C4-2B (cell line): Measurements from ENCODE around the gene ZDHHC17.

Experiments used
- H3K27ac ChIP-seq: fragments of 450-650 bp; 2 replicates; pipeline ENCODE4 v1.5.1; 2017
- ZFX ChIP-seq: fragments of 450-650 bp; IDR thresholded peaks from 2 replicates; pipeline ENCODE4 v1.6.1; 2017
- TF ChIP-seq, protein P1 (sequence below): fragments of 450-650 bp; conservative IDR thresholded peaks from 2 replicates; pipeline ENCODE4 v1.5.1; 2017; ENCODE audit warnings: mild to moderate bottlenecking

ZDHHC17 gene

DNA sequence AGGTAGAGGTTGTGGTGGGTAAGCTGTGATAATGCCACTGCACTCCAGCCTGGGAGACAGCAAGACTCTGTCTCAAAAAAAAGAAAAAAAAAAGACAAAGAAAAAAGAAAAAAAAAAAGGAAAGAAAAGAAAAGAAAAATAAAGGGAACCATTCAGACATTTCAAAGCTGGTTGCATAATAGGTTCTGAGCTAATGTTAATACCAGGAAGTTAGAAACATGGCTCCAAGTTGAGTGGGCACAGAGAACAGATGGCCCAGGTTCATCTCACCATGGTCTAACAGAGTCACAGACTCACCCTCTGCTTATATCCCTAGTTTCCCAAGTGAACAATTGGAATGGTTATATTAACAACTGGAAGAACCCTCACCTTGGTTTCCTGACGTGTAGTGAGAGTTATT is 17.4 kb upstream of the ZDHHC17 start:
- no peak overlapping the region for H3K27ac ChIP-seq

DNA sequence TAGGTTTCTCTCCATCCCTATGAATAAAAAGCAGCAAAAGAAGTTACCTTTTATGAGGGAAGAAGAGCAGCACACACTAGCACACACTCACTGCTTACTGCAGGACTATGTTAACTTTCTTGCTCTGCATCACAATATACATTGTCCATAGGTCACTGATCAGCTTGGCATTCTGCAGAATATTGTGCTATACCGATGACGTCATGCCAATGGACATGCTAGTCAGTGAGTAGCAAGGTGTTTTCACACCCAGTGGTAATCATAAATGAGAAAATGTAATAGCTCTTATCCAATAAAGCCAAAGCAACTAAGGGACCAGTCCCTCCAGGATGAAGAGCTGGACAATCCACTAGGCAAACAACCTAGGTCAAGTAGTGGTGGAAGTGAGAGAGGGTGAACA is 16.7 kb upstream of the ZDHHC17 start:
- TF ChIP-seq ZFX = no peak
- no peak overlapping the region for H3K27ac ChIP-seq

More for the DNA sequence above, 17.4 kb upstream of the ZDHHC17 start:
- TF ChIP-seq ZFX = no peak
- TF ChIP-seq, protein P1, sequence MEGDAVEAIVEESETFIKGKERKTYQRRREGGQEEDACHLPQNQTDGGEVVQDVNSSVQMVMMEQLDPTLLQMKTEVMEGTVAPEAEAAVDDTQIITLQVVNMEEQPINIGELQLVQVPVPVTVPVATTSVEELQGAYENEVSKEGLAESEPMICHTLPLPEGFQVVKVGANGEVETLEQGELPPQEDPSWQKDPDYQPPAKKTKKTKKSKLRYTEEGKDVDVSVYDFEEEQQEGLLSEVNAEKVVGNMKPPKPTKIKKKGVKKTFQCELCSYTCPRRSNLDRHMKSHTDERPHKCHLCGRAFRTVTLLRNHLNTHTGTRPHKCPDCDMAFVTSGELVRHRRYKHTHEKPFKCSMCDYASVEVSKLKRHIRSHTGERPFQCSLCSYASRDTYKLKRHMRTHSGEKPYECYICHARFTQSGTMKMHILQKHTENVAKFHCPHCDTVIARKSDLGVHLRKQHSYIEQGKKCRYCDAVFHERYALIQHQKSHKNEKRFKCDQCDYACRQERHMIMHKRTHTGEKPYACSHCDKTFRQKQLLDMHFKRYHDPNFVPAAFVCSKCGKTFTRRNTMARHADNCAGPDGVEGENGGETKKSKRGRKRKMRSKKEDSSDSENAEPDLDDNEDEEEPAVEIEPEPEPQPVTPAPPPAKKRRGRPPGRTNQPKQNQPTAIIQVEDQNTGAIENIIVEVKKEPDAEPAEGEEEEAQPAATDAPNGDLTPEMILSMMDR = no peak

DNA sequence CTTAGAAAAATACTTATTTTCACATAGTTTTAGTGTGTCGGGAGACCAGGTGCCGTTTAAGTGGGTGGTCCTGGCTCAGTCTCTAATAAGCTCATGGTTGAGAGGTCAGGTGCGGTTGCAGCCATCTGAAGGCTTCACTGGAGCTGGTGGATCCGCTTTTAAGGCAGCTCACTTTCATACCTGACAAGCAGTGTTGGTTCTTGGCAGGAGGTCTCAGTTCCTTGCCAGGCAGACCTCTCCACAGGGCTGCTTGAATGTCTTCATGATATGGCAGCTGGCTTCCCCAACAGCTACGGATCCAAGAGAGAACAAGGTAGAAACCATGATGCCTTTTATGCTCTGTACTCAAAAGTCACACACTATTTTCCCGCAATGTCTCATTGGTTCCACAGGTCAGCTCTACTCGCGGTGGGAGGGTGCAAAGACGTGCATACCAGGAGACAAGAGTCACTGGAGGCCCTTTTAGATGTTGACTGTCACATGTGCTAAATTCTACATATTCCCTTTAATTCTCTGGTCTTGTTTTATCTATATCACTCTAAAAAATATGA is 8.0 kb upstream of the ZDHHC17 start:
- no peak overlapping the region for H3K27ac ChIP-seq
- TF ChIP-seq, protein P1 = no peak
- TF ChIP-seq ZFX = no peak

DNA sequence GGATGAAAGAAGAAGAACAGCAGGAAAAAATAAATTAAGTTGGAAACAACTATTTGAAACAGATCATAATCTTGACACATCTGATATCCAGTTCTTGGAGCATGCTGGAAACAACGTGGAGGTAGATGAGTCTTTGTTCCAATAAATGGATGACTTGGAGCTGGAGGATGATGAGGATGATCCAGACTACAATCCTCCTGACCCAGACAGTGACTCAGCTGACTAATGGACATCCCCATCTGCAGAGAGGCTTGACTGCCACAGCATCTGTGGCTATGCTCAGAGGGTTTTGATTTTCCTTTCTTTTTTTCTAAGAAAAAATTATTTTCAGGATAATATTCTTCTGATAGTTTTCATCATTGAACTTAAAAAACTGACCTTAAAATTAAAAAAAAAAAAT is 6.2 kb upstream of the ZDHHC17 start:
- TF ChIP-seq ZFX = no peak
- TF ChIP-seq, protein P1 = no peak

DNA sequence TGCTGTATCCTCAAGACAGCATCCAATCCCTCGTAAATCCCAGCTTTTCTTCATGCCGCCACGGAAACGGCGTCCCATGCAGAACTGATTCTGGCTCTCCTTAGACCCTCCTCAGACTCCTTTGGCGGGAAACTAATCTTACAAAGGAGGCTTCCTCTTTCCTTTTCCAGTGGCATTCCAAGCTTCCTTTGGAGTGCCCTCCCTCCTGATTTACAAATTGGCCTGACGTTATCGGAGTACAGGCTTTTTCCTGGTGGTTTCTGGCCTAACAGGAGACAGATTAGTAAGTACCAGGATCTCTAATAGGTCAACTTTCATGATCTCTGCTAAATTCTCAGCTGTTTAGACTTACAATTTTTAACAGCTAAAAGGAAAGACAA is 1.3 kb upstream of the ZDHHC17 start:
- H3K27ac ChIP-seq = no peak overlapping the region
- TF ChIP-seq, protein P1 = no peak
- TF ChIP-seq ZFX = no peak

More for the DNA sequence above, 6.2 kb upstream of the ZDHHC17 start:
- no peak overlapping the region for H3K27ac ChIP-seq

DNA sequence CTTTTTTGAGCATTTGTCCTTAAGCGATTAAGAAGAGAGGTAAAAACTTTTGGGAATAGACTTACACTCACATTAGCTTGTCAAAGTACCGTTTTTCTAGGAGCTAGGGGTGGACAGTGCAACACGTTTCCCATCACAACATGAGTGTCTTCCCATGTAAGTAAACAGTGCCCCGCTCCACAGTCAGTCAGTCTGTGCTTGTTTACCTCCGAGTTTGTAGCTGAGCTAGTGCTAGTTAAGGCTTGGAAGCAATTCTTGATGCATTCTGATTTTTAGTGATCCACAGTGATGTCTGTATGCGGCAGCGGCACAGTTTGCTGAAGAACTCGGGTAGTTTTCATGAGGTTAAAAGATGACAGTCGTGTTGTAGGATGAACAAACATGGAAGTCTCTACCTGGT is 941 bp downstream of the ZDHHC17 start:
- H3K27ac ChIP-seq = peak overlapping the region; percentile 78
- no peak for TF ChIP-seq ZFX

DNA sequence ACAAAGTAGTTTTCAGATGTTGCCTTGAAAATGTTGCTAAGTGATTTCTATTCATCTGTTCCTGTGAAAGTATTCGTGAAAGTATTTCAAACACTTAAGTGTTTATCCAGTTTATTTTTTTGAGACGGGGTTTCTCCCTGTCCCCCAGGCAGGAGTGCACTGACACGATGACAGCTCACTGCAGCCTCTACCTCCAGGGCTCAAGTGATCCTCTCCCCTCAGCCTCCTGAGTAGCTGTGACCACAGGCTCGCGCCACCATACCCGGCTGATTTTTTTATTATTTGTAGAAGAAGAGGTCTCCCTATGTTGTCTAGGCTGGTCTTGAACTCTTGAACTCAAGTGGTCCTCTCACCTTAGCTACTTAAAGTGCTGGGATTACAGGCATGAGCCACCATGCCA is 1.7 kb downstream of the ZDHHC17 start:
- TF ChIP-seq, protein P1 = no peak
- TF ChIP-seq ZFX = no peak
- no peak overlapping the region for H3K27ac ChIP-seq

DNA sequence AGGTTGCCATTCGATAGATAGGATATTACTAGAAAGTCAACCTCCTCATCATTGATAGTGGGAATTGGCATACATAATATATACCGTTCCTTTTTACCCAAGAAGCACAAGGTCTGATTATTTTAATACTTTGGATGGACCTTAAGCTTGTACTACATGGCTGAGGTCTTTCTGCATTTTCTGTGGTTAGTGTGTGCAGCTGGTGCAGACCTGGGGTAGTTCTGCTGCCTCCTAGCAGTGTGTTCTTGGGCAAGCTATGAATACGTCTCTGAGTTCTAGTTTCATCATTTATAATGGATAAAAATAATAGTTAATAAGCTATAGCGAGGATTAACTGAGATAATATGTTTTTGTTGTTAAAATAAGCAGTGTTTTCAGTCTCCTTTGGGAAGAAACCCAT is 2.2 kb downstream of the ZDHHC17 start:
- H3K27ac ChIP-seq = no peak overlapping the region
- TF ChIP-seq, protein P1 = no peak
- no peak for TF ChIP-seq ZFX

DNA sequence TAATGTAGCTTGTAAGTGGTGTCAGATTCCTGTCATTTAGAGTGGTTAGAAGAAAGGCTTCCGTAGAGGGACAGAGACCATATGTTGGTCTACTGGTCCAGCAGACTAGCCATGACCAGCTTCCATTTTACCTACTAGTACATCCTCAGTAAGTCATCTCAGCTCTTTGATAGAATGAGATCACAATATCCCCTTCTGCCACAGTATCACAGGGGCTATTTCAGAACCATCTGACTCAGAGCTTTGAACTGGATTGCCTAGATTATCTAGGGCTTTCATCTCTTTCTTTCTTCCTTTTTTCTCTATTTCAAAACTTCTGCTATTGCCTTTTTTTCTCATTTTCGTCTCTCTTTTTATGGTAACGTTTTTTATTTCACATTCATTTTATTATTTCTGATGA is 4.7 kb downstream of the ZDHHC17 start:
- no peak overlapping the region for H3K27ac ChIP-seq
- TF ChIP-seq, protein P1 = no peak
- no peak for TF ChIP-seq ZFX
